Measurements from ENCODE around the gene DMKN. TPM values are rescaled to one million over a fixed set of nuclear protein-coding genes. Genes with fewer than 3 reads are reported as not detected.
A peak's percentile ranks its signal among the peaks of the same experiment; 100 is the strongest.
"Not testable (repeated sequence)": the region's sequence is repeated elsewhere in the genome, so short reads cannot be mapped to it uniquely, and the experiment has no call there.

DMKN gene
- total RNA-seq, 1 experiment from 2014 or later, result 9.3 TPM

DNA sequence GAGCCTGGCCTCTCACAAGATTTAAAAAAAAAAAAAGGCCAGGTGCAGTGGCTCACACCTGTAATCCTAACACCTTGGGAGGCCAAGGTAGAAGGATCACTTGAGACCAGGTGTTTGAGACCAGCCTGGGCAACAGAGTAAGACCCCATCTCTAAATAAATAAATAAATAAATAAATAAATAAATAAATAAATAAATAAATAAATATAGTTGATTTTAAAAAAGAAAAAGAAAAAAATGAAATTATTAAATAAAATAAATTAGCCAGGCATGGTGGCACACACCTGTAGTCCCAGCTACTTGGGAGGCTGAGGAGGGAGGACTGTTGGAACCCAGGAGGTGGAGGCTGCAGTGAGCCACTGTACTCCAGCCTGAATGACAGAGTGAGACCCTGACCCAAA, 51.7 kb downstream of the DMKN start:
- H2AFZ ChIP-seq (ENCODE audit: low read length); DNase-seq; H3K9me2 ChIP-seq (replicated peaks; ENCODE audit: insufficient read depth, low read length); H3K4me2 ChIP-seq (ENCODE audit: low read depth, low read length, poor library complexity, severe bottlenecking); H3K36me3 ChIP-seq (ENCODE audit: insufficient read depth, low read length); H3K9me3 ChIP-seq (ENCODE audit: low read length); H3K9ac ChIP-seq (ENCODE audit: low read length); H3K79me2 ChIP-seq (ENCODE audit: low read length); H3K27me3 ChIP-seq (ENCODE audit: low read length); H3K27ac ChIP-seq (ENCODE audit: low read length); H4K20me1 ChIP-seq (ENCODE audit: insufficient read depth, low read depth, low read length); H3K4me3 ChIP-seq (ENCODE audit: low read length): not testable (repeated sequence)
- peaks cover 38% of the 10 kb centered on the region for H3K4me1 ChIP-seq (ENCODE audit: low read length)

DNA sequence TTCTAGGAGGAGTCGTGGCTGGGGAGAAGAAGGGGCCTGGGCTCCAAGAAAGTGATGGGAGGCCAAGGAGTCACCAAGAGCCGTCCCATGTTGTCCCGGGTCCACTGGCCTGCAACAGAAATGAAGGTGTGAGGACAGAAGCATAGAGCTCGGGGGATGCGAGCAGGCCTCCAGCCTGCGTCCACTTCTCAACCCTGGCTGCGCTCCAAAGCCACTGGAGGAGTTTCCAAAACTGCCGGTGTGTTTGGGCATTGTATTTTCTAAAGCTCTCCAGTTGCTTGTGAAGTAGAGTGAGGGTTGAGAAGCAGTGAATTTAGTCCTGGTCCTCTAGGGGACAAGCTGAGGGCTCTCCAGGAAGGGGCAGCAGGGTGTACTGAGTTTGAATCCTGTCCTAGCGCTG, 52.4 kb downstream of the DMKN start:
- Histone ChIP-seq H3K4me3 (ENCODE audit: low read length) (no peak overlapping the region), H3K9ac (ENCODE audit: low read length) (no peak overlapping the region), H4K20me1 (ENCODE audit: insufficient read depth, low read depth, low read length) (peaks cover 3% of the 10 kb centered on the region; the same call in 1 of the 2 replicates), H3K9me3 (ENCODE audit: low read length) (no peaks in the 10 kb centered on the region), H3K27ac (ENCODE audit: low read length) (no peak overlapping the region), H2AFZ (ENCODE audit: low read length) (no peak overlapping the region), H3K27me3 (ENCODE audit: low read length) (no peaks in the 10 kb centered on the region), H3K4me2 (ENCODE audit: low read depth, low read length, poor library complexity, severe bottlenecking) (no peak overlapping the region), H3K9me2 (replicated peaks; ENCODE audit: insufficient read depth, low read length) (no peaks in the 10 kb centered on the region), H3K79me2 (ENCODE audit: low read length) (no peaks in the 10 kb centered on the region), H3K4me1 (ENCODE audit: low read length) (peaks cover 38% of the 10 kb centered on the region), H3K36me3 (ENCODE audit: insufficient read depth, low read length) (no peaks in the 10 kb centered on the region)
- DNase-seq, result no peak

GRCh38 chr19:35460608-35461007, 52.8 kb downstream of the DMKN start:
- no peak overlapping the region for H3K9ac ChIP-seq (ENCODE audit: low read length)
- H3K27me3 ChIP-seq (ENCODE audit: low read length), result no peaks in the 10 kb centered on the region
- H3K4me1 ChIP-seq (ENCODE audit: low read length), result peaks cover 38% of the 10 kb centered on the region
- no peak overlapping the region for H3K27ac ChIP-seq (ENCODE audit: low read length)
- H3K4me3 ChIP-seq (ENCODE audit: low read length), result no peak overlapping the region
- no peak for DNase-seq
- H3K4me2 ChIP-seq (ENCODE audit: low read depth, low read length, poor library complexity, severe bottlenecking), result no peak overlapping the region
- H3K79me2 ChIP-seq (ENCODE audit: low read length), result no peaks in the 10 kb centered on the region
- peaks cover 3% of the 10 kb centered on the region; the same call in 1 of the 2 replicates for H4K20me1 ChIP-seq (ENCODE audit: insufficient read depth, low read depth, low read length)
- no peaks in the 10 kb centered on the region for H3K36me3 ChIP-seq (ENCODE audit: insufficient read depth, low read length)
- no peaks in the 10 kb centered on the region for H3K9me2 ChIP-seq (replicated peaks; ENCODE audit: insufficient read depth, low read length)
- no peaks in the 10 kb centered on the region for H3K9me3 ChIP-seq (ENCODE audit: low read length)
- no peak overlapping the region for H2AFZ ChIP-seq (ENCODE audit: low read length)

- H3K9me2 ChIP-seq (replicated peaks; ENCODE audit: insufficient read depth, low read length), result no peaks in the 10 kb centered on the region
- H3K79me2 ChIP-seq (ENCODE audit: low read length), result no peaks in the 10 kb centered on the region
- H3K27me3 ChIP-seq (ENCODE audit: low read length), result no peaks in the 10 kb centered on the region
- DNase-seq, result no peak
- no peak overlapping the region for H3K9ac ChIP-seq (ENCODE audit: low read length)
- H3K27ac ChIP-seq (ENCODE audit: low read length), result no peak overlapping the region
- H3K4me3 ChIP-seq (ENCODE audit: low read length), result no peak overlapping the region
- H3K9me3 ChIP-seq (ENCODE audit: low read length), result no peaks in the 10 kb centered on the region
- H2AFZ ChIP-seq (ENCODE audit: low read length), result no peak overlapping the region
- H3K36me3 ChIP-seq (ENCODE audit: insufficient read depth, low read length), result no peaks in the 10 kb centered on the region
- H3K4me2 ChIP-seq (ENCODE audit: low read depth, low read length, poor library complexity, severe bottlenecking), result peak overlapping the region; percentile 62
- H4K20me1 ChIP-seq (ENCODE audit: insufficient read depth, low read depth, low read length), result peaks cover 3% of the 10 kb centered on the region; the same call in 1 of the 2 replicates
- H3K4me1 ChIP-seq (ENCODE audit: low read length), result peaks cover 38% of the 10 kb centered on the region
Observed at GRCh38 chr19:35459414-35460082, 53.9 kb downstream of the DMKN start.

- H3K9me3 ChIP-seq (ENCODE audit: low read length), result no peaks in the 10 kb centered on the region
Observed at GRCh38 chr19:35458731-35459391, 54.6 kb downstream of the DMKN start.

DNA sequence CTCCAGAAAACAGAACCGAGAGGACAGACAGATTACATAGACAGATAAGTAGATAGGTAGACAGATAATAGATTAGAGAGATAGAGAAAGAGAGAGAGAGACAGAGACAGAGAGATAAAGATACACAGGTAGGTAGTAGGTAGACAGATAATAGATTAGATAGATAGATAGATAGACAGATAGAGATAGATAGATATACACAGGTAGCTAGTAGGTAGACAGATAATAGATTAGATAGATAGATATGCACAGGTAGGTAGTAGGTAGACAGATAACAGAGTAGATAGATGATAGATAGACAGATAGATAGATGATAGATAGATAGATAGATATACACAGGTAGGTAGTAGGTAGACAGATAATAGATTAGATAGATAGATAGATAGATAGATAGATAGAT, 55.3 kb downstream of the DMKN start:
- Histone ChIP-seq H3K27me3 (ENCODE audit: low read length) (no peaks in the 10 kb centered on the region), H3K36me3 (ENCODE audit: insufficient read depth, low read length) (no peaks in the 10 kb centered on the region), H3K9ac (ENCODE audit: low read length) (no peak overlapping the region), H3K27ac (ENCODE audit: low read length) (no peak overlapping the region), H2AFZ (ENCODE audit: low read length) (no peak overlapping the region), H4K20me1 (ENCODE audit: insufficient read depth, low read depth, low read length) (peaks cover 3% of the 10 kb centered on the region; the same call in 1 of the 2 replicates), H3K9me2 (replicated peaks; ENCODE audit: insufficient read depth, low read length) (no peaks in the 10 kb centered on the region), H3K4me1 (ENCODE audit: low read length) (peaks cover 38% of the 10 kb centered on the region), H3K4me2 (ENCODE audit: low read depth, low read length, poor library complexity, severe bottlenecking) (no peak overlapping the region), H3K9me3 (ENCODE audit: low read length) (no peaks in the 10 kb centered on the region), H3K79me2 (ENCODE audit: low read length) (no peaks in the 10 kb centered on the region), H3K4me3 (ENCODE audit: low read length) (no peak overlapping the region)
- DNase-seq, result no peak

More at GRCh38 chr19:35458731-35459391, 54.6 kb downstream of the DMKN start:
- H3K27me3 ChIP-seq (ENCODE audit: low read length), result no peaks in the 10 kb centered on the region
- peak; percentile 85 for DNase-seq
- H3K27ac ChIP-seq (ENCODE audit: low read length), result no peak overlapping the region
- H2AFZ ChIP-seq (ENCODE audit: low read length), result no peak overlapping the region
- H3K4me2 ChIP-seq (ENCODE audit: low read depth, low read length, poor library complexity, severe bottlenecking), result peak overlapping the region; percentile 62
- no peaks in the 10 kb centered on the region for H3K9me2 ChIP-seq (replicated peaks; ENCODE audit: insufficient read depth, low read length)
- H3K36me3 ChIP-seq (ENCODE audit: insufficient read depth, low read length), result no peaks in the 10 kb centered on the region
- no peak overlapping the region; the same call in 1 of the 2 replicates for H3K4me3 ChIP-seq (ENCODE audit: low read length)
- peaks cover 3% of the 10 kb centered on the region; the same call in 1 of the 2 replicates for H4K20me1 ChIP-seq (ENCODE audit: insufficient read depth, low read depth, low read length)
- H3K9ac ChIP-seq (ENCODE audit: low read length), result no peak overlapping the region
- peaks cover 38% of the 10 kb centered on the region for H3K4me1 ChIP-seq (ENCODE audit: low read length)
- no peaks in the 10 kb centered on the region for H3K79me2 ChIP-seq (ENCODE audit: low read length)

DNA sequence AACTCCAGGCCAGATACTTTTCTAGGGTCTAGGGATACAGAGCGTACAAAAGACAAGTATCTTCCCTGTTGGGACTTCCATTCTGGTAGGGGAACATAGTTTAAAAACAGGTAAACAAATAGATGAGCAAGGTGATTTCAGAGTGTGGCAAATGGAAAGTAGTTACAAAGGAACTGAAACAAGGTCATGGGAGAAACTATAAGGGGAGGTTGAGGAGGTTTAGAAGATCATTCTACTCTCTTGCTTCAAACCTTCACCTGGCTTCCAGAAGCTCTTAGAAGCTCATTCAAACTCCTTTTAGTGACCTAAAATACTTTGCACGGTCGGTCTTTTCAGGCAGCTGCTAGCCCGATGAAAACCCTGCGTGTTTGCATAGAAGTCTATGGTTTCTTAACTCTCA, 56.3 kb downstream of the DMKN start:
- Histone ChIP-seq H3K4me2 (ENCODE audit: low read depth, low read length, poor library complexity, severe bottlenecking) (no peak overlapping the region), H3K9ac (ENCODE audit: low read length) (no peak overlapping the region), H3K9me2 (replicated peaks; ENCODE audit: insufficient read depth, low read length) (no peaks in the 10 kb centered on the region), H3K27me3 (ENCODE audit: low read length) (no peaks in the 10 kb centered on the region), H3K4me3 (ENCODE audit: low read length) (no peak overlapping the region), H3K27ac (ENCODE audit: low read length) (no peak overlapping the region), H3K36me3 (ENCODE audit: insufficient read depth, low read length) (no peaks in the 10 kb centered on the region), H3K9me3 (ENCODE audit: low read length) (no peaks in the 10 kb centered on the region), H3K4me1 (ENCODE audit: low read length) (peaks cover 29% of the 10 kb centered on the region), H3K79me2 (ENCODE audit: low read length) (no peaks in the 10 kb centered on the region), H2AFZ (ENCODE audit: low read length) (no peak overlapping the region), H4K20me1 (ENCODE audit: insufficient read depth, low read depth, low read length) (peaks cover 3% of the 10 kb centered on the region; the same call in 1 of the 2 replicates)
- DNase-seq, result no peak

DNA sequence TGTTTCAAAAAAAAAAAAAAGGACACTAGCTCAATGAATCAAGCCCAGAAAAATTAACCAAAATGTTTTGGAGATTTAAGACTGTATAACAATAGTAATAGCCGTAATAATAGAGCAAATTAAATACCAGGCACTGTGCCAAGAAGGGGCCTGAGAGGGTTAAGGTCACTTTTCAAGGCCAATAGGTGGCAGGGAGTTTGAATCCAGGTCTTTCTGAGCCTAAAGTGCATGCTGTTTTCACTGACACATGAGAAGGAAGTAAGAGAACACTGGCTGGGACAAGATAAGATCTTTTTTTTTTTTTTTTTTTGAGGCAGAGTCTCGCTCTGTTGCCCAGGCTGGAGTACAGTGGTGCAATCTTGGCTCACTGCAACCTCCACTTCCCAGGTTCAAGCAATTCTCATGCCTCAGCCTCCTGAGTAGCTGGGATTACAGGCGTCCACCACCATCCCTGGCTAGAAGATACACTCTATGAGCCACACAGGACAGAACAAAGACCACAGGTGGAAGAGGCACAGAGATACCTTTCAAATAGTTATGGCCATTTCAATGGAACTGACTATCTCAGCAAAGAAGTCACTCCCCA, 57.7 kb downstream of the DMKN start:
- H3K27me3 ChIP-seq (ENCODE audit: low read length), result no peaks in the 10 kb centered on the region
- H3K9ac ChIP-seq (ENCODE audit: low read length), result no peak overlapping the region
- no peak overlapping the region for H3K4me2 ChIP-seq (ENCODE audit: low read depth, low read length, poor library complexity, severe bottlenecking)
- H3K4me3 ChIP-seq (ENCODE audit: low read length), result no peak overlapping the region
- H3K9me3 ChIP-seq (ENCODE audit: low read length), result no peaks in the 10 kb centered on the region
- DNase-seq, result no peak
- peaks cover 26% of the 10 kb centered on the region for H3K4me1 ChIP-seq (ENCODE audit: low read length)
- H2AFZ ChIP-seq (ENCODE audit: low read length), result no peak overlapping the region
- no peak overlapping the region for H3K27ac ChIP-seq (ENCODE audit: low read length)
- H3K9me2 ChIP-seq (replicated peaks; ENCODE audit: insufficient read depth, low read length), result no peaks in the 10 kb centered on the region
- no peaks in the 10 kb centered on the region for H3K79me2 ChIP-seq (ENCODE audit: low read length)
- peaks cover 3% of the 10 kb centered on the region; the same call in 1 of the 2 replicates for H4K20me1 ChIP-seq (ENCODE audit: insufficient read depth, low read depth, low read length)
- no peaks in the 10 kb centered on the region for H3K36me3 ChIP-seq (ENCODE audit: insufficient read depth, low read length)

Measured in Karpas-422 (cell line).